SK-N-SH treated with all-trans-retinoic acid at 6 μM for 48 hours (cell line): ENCODE measurements around the gene DCTN3.
A peak's percentile ranks its signal among the peaks of the same experiment; 100 is the strongest.

Source experiments
- ATAC-seq: fragments of 200-7000 bp; cut with Tn5 transposase; 3 replicates; pipeline ENCODE4 v1.9.1; 2020; ENCODE audit warnings: mild to moderate bottlenecking, moderate library complexity
- ARNTL ChIP-seq: fragments of 450-650 bp; formaldehyde crosslinking; IDR thresholded peaks from 2 replicates; pipeline ENCODE4 v1.5.0; 2020; ENCODE audit warnings: low read depth, mild to moderate bottlenecking, moderate library complexity, borderline replicate concordance
- BACH2 ChIP-seq: fragments of 250-450 bp; sonication (Bioruptor Pico); IDR thresholded peaks from 2 replicates; pipeline ENCODE4 v1.9.0; 2021; ENCODE audit warnings: mild to moderate bottlenecking, borderline replicate concordance
- CREB5 ChIP-seq: fragments of 250-450 bp; sonication (Bioruptor Pico); IDR thresholded peaks from 2 replicates; pipeline ENCODE4 v1.5.1; 2020; ENCODE audit warnings: low read depth, mild to moderate bottlenecking, moderate library complexity
- CSDC2 ChIP-seq: fragments of 250-450 bp; sonication (Bioruptor Pico); IDR thresholded peaks from 2 replicates; pipeline ENCODE4 v1.5.0; 2020; ENCODE audit warnings: mild to moderate bottlenecking, moderate library complexity
- CSRNP3 ChIP-seq: fragments of 250-450 bp; sonication (Bioruptor Pico); IDR thresholded peaks from 2 replicates; pipeline ENCODE4 v1.5.1; 2021; ENCODE audit warnings: mild to moderate bottlenecking, moderate library complexity
- ESRRG ChIP-seq: fragments of 250-450 bp; sonication (Bioruptor Pico); IDR thresholded peaks from 2 replicates; pipeline ENCODE4 v1.6.1; 2021; ENCODE audit warnings: mild to moderate bottlenecking
- ISL1 ChIP-seq: fragments of 250-450 bp; sonication (Bioruptor Pico); IDR thresholded peaks from 2 replicates; pipeline ENCODE4 v2.1.2; 2022; ENCODE audit warnings: mild to moderate bottlenecking, moderate library complexity
- OSR1 ChIP-seq: fragments of 250-450 bp; sonication (Bioruptor Pico); IDR thresholded peaks from 2 replicates; pipeline ENCODE4 v1.8.0; 2022; ENCODE audit warnings: moderate library complexity, mild to moderate bottlenecking, inconsistent platforms
- PATZ1 ChIP-seq: fragments of 250-450 bp; sonication (Bioruptor Pico); IDR thresholded peaks from 2 replicates; pipeline ENCODE4 v1.8.0; 2020; ENCODE audit warnings: mild to moderate bottlenecking, moderate library complexity, borderline replicate concordance
- POU6F1 ChIP-seq: fragments of 250-450 bp; sonication (Bioruptor Pico); IDR thresholded peaks from 2 replicates; pipeline ENCODE4 v1.8.0; 2021; ENCODE audit warnings: low read depth, mild to moderate bottlenecking, moderate library complexity, borderline replicate concordance
- PPARA ChIP-seq: fragments of 250-450 bp; sonication (Bioruptor Pico); IDR thresholded peaks from 2 replicates; pipeline ENCODE4 v1.5.0; 2020; ENCODE audit warnings: mild to moderate bottlenecking, borderline replicate concordance
- TCF4 ChIP-seq: fragments of 250-450 bp; sonication (Bioruptor Pico); IDR thresholded peaks from 2 replicates; pipeline ENCODE4 v1.8.0; 2021; ENCODE audit warnings: mild to moderate bottlenecking, moderate library complexity, borderline replicate concordance
- TOX ChIP-seq: fragments of 250-450 bp; sonication (Bioruptor Pico); IDR thresholded peaks from 2 replicates; pipeline ENCODE4 v1.8.0; 2021; ENCODE audit warnings: mild to moderate bottlenecking, moderate library complexity, borderline replicate concordance
- TSHZ2 ChIP-seq: fragments of 250-450 bp; sonication (Bioruptor Pico); IDR thresholded peaks from 2 replicates; pipeline ENCODE4 v1.5.0; 2020; ENCODE audit warnings: mild to moderate bottlenecking, moderate library complexity
- ZC3H10 ChIP-seq: fragments of 250-450 bp; sonication (Bioruptor Pico); IDR thresholded peaks from 2 replicates; pipeline ENCODE4 v1.5.1; 2021; ENCODE audit warnings: mild to moderate bottlenecking, moderate library complexity
- ZFP3 ChIP-seq: fragments of 250-450 bp; sonication (Bioruptor Pico); IDR thresholded peaks from 2 replicates; pipeline ENCODE4 v1.5.0; 2020; ENCODE audit warnings: mild to moderate bottlenecking, moderate library complexity
- ZFP30 ChIP-seq: fragments of 450-650 bp; formaldehyde crosslinking; IDR thresholded peaks from 2 replicates; pipeline ENCODE4 v1.5.0; 2022; ENCODE audit warnings: mild to moderate bottlenecking, moderate library complexity
- ZNF565 ChIP-seq: fragments of 450-650 bp; formaldehyde crosslinking; conservative IDR thresholded peaks from 2 replicates; pipeline ENCODE4 v1.5.0; 2020; ENCODE audit warnings: low read depth, mild to moderate bottlenecking, moderate library complexity

DCTN3 gene

GRCh38 chr9:34590381-34591247 lies 29.7 kb downstream of the DCTN3 start:
- TF ChIP-seq ESRRG (CRISPR knock-in tag) (no peak), TSHZ2 (CRISPR knock-in tag) (no peak), TCF4 (CRISPR knock-in tag) (no peak), ZNF565 (no peak)
- ATAC-seq, result no peak; the same call in 2 of the 3 replicates

- no peak for ATAC-seq
- 0 out of 2 replicates have a peak, but pooled peaks have one; percentile 21 for TF ChIP-seq ZNF565
- no peak for TF ChIP-seq CSRNP3 (CRISPR knock-in tag)
- TF ChIP-seq CSDC2, result no peak
- no peak for TF ChIP-seq PPARA (CRISPR knock-in tag)
- no peak for TF ChIP-seq ARNTL (CRISPR knock-in tag)
- no peak for TF ChIP-seq ZFP3 (CRISPR knock-in tag)
- TF ChIP-seq PATZ1 (CRISPR knock-in tag), result no peak
- no peak for TF ChIP-seq TOX
Observed at GRCh38 chr9:34589636-34590380, 30.5 kb downstream of the DCTN3 start, which contains the start of gene CNTFR. Gene CNTFR (minus strand): TSS chr9:34589724. CDS start chr9:34568981, 20,743 bp downstream.

- no peak for ATAC-seq
- no peak for TF ChIP-seq OSR1 (CRISPR knock-in tag)
Observed at GRCh38 chr9:34588671-34589635, 31.3 kb downstream of the DCTN3 start.

- ATAC-seq, result no peak
- no peak for TF ChIP-seq CREB5
- no peak for TF ChIP-seq ZFP3 (CRISPR knock-in tag)
- TF ChIP-seq PATZ1 (CRISPR knock-in tag), result no peak
- TF ChIP-seq ZFP30, result no peak
- no peak for TF ChIP-seq ZC3H10 (CRISPR knock-in tag)
- TF ChIP-seq POU6F1, result no peak
- no peak for TF ChIP-seq ARNTL (CRISPR knock-in tag)
- no peak for TF ChIP-seq ESRRG (CRISPR knock-in tag)
- TF ChIP-seq ZNF565, result no peak
- TF ChIP-seq ISL1 (CRISPR knock-in tag), result no peak
- TF ChIP-seq CSRNP3 (CRISPR knock-in tag), result no peak
- no peak for TF ChIP-seq PPARA (CRISPR knock-in tag)
- no peak for TF ChIP-seq BACH2 (CRISPR knock-in tag)
- TF ChIP-seq, all 23 proteins: peak for 0
Observed at GRCh38 chr9:34587271-34587670, 33.0 kb downstream of the DCTN3 start.
